CD14-positive monocyte (primary cell): ENCODE measurements around the gene GASK1A. TPM values are rescaled to one million over a fixed set of nuclear protein-coding genes. Genes with fewer than 3 reads are reported as not detected.

Experiments
- DNase-seq, 3 donors: peaks; one replicate each; pipeline ENCODE4 v3.0.0-alpha.2; 2011 to 2022
- H2AFZ ChIP-seq: 2 replicates; pipeline ENCODE4 v1.6.0; 2012; ENCODE audit warnings: mild to moderate bottlenecking, low read depth, low read length, inconsistent platforms; ENCODE audit not compliant: insufficient read depth, poor library complexity, severe bottlenecking
- H3K27ac ChIP-seq, 2 donors: 1 replicate in 1 of 2; 2 replicates in 1 of 2; pipeline ENCODE4 v1.5.1; 2012 to 2013; ENCODE audit warnings: low read length in 2 of 2, control low read depth in 1 of 2, inconsistent platforms in 1 of 2, low read depth in 1 of 2, mild to moderate bottlenecking in 1 of 2
- H3K27me3 ChIP-seq, 2 donors: one replicate each; pipeline versions ENCODE4 v1.6.0 to v1.6.1; 2011 to 2013; ENCODE audit warnings: low read length in 2 of 2; ENCODE audit not compliant: control insufficient read depth in 2 of 2, insufficient read depth in 2 of 2
- H3K36me3 ChIP-seq, 2 donors: replicated peaks in 1 of 2; 1 replicate in 1 of 2; 2 replicates in 1 of 2; pipeline versions ENCODE4 v1.5.1 to v1.6.1; 2012 to 2013; ENCODE audit warnings: low read length in 2 of 2, control low read depth in 1 of 2, inconsistent platforms in 1 of 2, mild to moderate bottlenecking in 1 of 2; ENCODE audit not compliant: insufficient read depth in 2 of 2, control insufficient read depth in 1 of 2
- H3K4me1 ChIP-seq, 2 donors: 1 replicate in 1 of 2; 2 replicates in 1 of 2; pipeline versions ENCODE4 v1.5.1 to v1.6.1; 2012 to 2013; ENCODE audit warnings: low read length in 2 of 2, control low read depth in 1 of 2, inconsistent platforms in 1 of 2, mild to moderate bottlenecking in 1 of 2, moderate library complexity in 1 of 2; ENCODE audit not compliant: insufficient read depth in 2 of 2, control insufficient read depth in 1 of 2
- H3K4me2 ChIP-seq: replicated peaks from 2 replicates; pipeline ENCODE3; 2012; ENCODE audit warnings: low read length, moderate library complexity, mild to moderate bottlenecking; ENCODE audit not compliant: poor library complexity, severe bottlenecking; ENCODE audit errors: extremely low read depth
- H3K4me3 ChIP-seq, 3 experiments: fragments of 200-600 bp in 1 of 3; sonication (generic) in 1 of 3; replicated peaks in 1 of 3; 1 replicate in 2 of 3; 2 replicates in 1 of 3; pipeline ENCODE4 v1.5.1; 2011 to 2013; ENCODE audit warnings: low read length in 3 of 3, mild to moderate bottlenecking in 3 of 3, control low read depth in 2 of 3, low read depth in 2 of 3, inconsistent platforms in 1 of 3, moderate library complexity in 1 of 3
- H3K79me2 ChIP-seq: 2 replicates; pipeline ENCODE4 v1.6.0; 2012; ENCODE audit warnings: mild to moderate bottlenecking, control low read depth, inconsistent platforms, low read length, moderate library complexity; ENCODE audit not compliant: insufficient read depth
- H3K9ac ChIP-seq: 2 replicates; pipeline ENCODE4 v1.6.0; 2017; ENCODE audit warnings: low read length, mild to moderate bottlenecking; ENCODE audit not compliant: insufficient read depth, poor library complexity, severe bottlenecking
- H3K9me3 ChIP-seq, 2 donors: replicated peaks in 1 of 2; 1 replicate in 1 of 2; 2 replicates in 1 of 2; pipeline versions ENCODE4 v1.5.1 to v1.6.1; 2012 to 2013; ENCODE audit warnings: low read length in 2 of 2, control low read depth in 1 of 2; ENCODE audit not compliant: control insufficient read depth in 1 of 2, insufficient read depth in 1 of 2
- H4K20me1 ChIP-seq: 2 replicates; pipeline ENCODE4 v1.6.0; 2012; ENCODE audit warnings: mild to moderate bottlenecking, low read length, control low read depth, moderate library complexity; ENCODE audit not compliant: insufficient read depth
- H3K27ac Mint-ChIP-seq, 7 donors: one replicate each; pipeline ENCODE4 v1.8.0; 2020; ENCODE audit warnings: mild to moderate bottlenecking in 7 of 7, mixed read lengths in 7 of 7, moderate library complexity in 6 of 7, inconsistent platforms in 2 of 7
- H3K27me3 Mint-ChIP-seq, 3 donors: one replicate each; pipeline ENCODE4 v1.8.0; 2021 to 2022; ENCODE audit warnings: low read depth in 3 of 3, mild to moderate bottlenecking in 3 of 3, mixed read lengths in 3 of 3, moderate library complexity in 3 of 3, inconsistent platforms in 1 of 3
- H3K36me3 Mint-ChIP-seq, 2 donors: one replicate each; pipeline ENCODE4 v1.8.0; 2020; ENCODE audit warnings: mixed read lengths in 2 of 2, inconsistent platforms in 1 of 2, mild to moderate bottlenecking in 1 of 2
- H3K4me1 Mint-ChIP-seq: one replicate; pipeline ENCODE4 v1.8.0; 2020; ENCODE audit warnings: mild to moderate bottlenecking, mixed read lengths
- H3K4me3 Mint-ChIP-seq, 2 donors: one replicate each; pipeline ENCODE4 v1.8.0; 2020; ENCODE audit warnings: mild to moderate bottlenecking in 2 of 2, mixed read lengths in 2 of 2, moderate library complexity in 1 of 2
- H3K9me3 Mint-ChIP-seq, 7 donors: one replicate each; pipeline ENCODE4 v1.8.0; 2020 to 2022; ENCODE audit warnings: mixed read lengths in 7 of 7, mild to moderate bottlenecking in 6 of 7, moderate library complexity in 6 of 7, inconsistent platforms in 2 of 7
- WGBS: methylation state at CpG from one replicate; pipeline ENCODE4 v1.1.5; 2013; ENCODE audit warnings: missing lambda C conversion rate; ENCODE audit not compliant: insufficient coverage; 5-methylcytosine and 5-hydroxymethylcytosine counted together
- intact Hi-C, 2 donors: fragments of 100-400 bp; cut with micrococcal nuclease; formaldehyde crosslinking; loops; one replicate each; pipeline versions ENCODE4 v1.15.0 to v1.15.1; 2023
- polyA plus RNA-seq, 3 donors: library from polyadenylated mRNA; depleted of rRNA in 1 of 3; unstranded in 2 of 3; stranded (reverse) in 1 of 3; fragments of 300-500 nt in 2 of 3; fragments of >200 nt in 1 of 3; fragmentation: Illumina TruSeq in 2 of 3; gene quantifications; 1 replicate in 2 of 3; 2 replicates in 1 of 3; pipeline ENCODE4 v1.2.3, GENCODE V29; 2012 to 2021
- TF ChIP-seq, protein P1 (sequence below): fragments of 200-600 bp; IDR thresholded peaks from one replicate; pipeline ENCODE4 v1.8.0; 2022; ENCODE audit warnings: antibody characterized with exemption, mild to moderate bottlenecking

GASK1A gene
- polyA plus RNA-seq, 3 donors, result 0.13 TPM; not detected in 2

DNA sequence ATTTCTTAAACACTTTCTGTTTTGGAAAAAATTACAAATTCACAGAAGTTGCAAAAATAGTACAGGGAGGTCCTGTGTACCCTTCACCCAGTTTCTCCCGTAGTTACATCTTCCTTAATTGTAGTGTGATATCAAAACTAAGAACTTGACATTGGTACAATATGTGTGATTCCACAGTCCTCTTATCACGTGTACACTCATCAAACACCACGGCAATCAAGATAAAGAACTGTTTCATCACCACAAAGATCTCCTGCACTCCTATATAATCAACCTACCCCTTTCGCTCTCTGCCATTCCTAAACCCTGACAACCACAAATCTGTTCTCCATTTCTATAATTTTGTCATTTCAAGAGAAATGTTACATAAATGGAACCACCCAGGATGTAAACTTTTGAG is 95.4 kb downstream of the GASK1A start:
- DNase-seq, result no peak
- Mint-ChIP-seq H3K4me1 (no peaks in the 10 kb centered on the region), H3K4me3 (no peak overlapping the region), H3K27ac (no peak overlapping the region), H3K9me3 (peaks cover 0 to 4% (median 0%) of the 10 kb centered on the region in 7 donors), H3K36me3 (peaks cover 0 to 2% of the 10 kb centered on the region in 2 donors), H3K27me3 (peaks cover 0 to 3% (median 0%) of the 10 kb centered on the region in 3 donors)
- no peaks in the 10 kb centered on the region for H3K27me3 ChIP-seq
- H3K9me3 ChIP-seq, result no peaks in the 10 kb centered on the region
- H3K36me3 ChIP-seq, result no peaks in the 10 kb centered on the region
- no peak overlapping the region for H3K27ac ChIP-seq
- H3K9ac ChIP-seq, result no peak overlapping the region
- TF ChIP-seq, protein P1, sequence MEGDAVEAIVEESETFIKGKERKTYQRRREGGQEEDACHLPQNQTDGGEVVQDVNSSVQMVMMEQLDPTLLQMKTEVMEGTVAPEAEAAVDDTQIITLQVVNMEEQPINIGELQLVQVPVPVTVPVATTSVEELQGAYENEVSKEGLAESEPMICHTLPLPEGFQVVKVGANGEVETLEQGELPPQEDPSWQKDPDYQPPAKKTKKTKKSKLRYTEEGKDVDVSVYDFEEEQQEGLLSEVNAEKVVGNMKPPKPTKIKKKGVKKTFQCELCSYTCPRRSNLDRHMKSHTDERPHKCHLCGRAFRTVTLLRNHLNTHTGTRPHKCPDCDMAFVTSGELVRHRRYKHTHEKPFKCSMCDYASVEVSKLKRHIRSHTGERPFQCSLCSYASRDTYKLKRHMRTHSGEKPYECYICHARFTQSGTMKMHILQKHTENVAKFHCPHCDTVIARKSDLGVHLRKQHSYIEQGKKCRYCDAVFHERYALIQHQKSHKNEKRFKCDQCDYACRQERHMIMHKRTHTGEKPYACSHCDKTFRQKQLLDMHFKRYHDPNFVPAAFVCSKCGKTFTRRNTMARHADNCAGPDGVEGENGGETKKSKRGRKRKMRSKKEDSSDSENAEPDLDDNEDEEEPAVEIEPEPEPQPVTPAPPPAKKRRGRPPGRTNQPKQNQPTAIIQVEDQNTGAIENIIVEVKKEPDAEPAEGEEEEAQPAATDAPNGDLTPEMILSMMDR, result no peak
- H4K20me1 ChIP-seq, result no peaks in the 10 kb centered on the region
- intact Hi-C loops, result no loop called here
- H3K4me2 ChIP-seq, result no peak overlapping the region
- H3K4me1 ChIP-seq, result no peaks in the 10 kb centered on the region
- H2AFZ ChIP-seq, result no peak overlapping the region
- H3K79me2 ChIP-seq, result no peaks in the 10 kb centered on the region
- no peak overlapping the region for H3K4me3 ChIP-seq
- WGBS, result 81% methylated on average over 2 of the region's 4 CpGs

DNA sequence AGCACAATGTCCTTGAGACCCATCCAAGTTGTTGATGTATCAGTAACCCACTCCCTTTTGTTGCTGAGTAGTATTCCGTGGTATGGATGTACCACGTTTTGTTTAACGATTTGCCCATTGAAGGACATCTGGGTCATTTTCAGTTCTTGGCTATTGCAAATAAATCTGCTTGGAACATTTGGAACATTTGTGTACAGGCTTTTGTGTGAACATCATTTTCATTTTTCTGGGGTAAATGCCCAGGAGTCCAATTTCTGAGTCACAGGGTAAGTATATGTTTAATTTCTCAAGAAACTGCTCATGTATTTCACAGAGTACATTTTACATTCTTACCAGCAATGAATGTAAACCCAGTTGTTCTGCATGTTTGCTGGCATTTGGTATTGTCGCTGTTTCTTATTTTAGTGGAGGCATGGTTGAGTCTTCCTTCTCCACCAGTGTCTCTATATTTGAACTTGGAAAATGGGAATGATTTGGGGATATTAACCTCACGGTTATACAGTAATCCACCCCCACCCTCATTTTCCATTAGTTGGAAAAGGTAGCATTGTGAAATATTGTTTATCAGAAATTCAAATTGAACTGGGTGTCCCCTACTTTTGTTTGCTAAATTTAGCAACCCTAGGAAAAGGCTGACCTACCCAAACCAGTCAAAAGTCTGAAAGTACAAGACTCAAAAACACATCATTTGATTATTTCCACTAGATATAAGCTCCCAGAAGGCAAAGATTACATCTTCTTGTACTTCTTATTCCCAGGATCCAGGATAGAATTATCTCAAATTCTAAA is 96.0 kb downstream of the GASK1A start:
- no peak for DNase-seq
- H3K27me3 Mint-ChIP-seq, result peaks cover 0 to 3% (median 0%) of the 10 kb centered on the region in 3 donors
- no peak overlapping the region for H3K27ac Mint-ChIP-seq
- Histone ChIP-seq H3K9ac (no peak overlapping the region), H3K9me3 (no peaks in the 10 kb centered on the region), H3K4me2 (no peak overlapping the region), H3K4me1 (no peaks in the 10 kb centered on the region), H3K27ac (no peak overlapping the region), H2AFZ (no peak overlapping the region), H4K20me1 (no peaks in the 10 kb centered on the region), H3K36me3 (peaks cover 0 to 3% of the 10 kb centered on the region in 2 donors), H3K27me3 (no peaks in the 10 kb centered on the region), H3K4me3 (no peak overlapping the region), H3K79me2 (no peaks in the 10 kb centered on the region)
- peaks cover 0 to 4% (median 2%) of the 10 kb centered on the region in 7 donors for H3K9me3 Mint-ChIP-seq
- WGBS, result 100% methylated on average over 3 of the region's 5 CpGs
- intact Hi-C loops, result no loop called here
- no peaks in the 10 kb centered on the region for H3K4me1 Mint-ChIP-seq
- H3K4me3 Mint-ChIP-seq, result no peak overlapping the region
- TF ChIP-seq, protein P1, result no peak
- peaks cover 3 to 8% of the 10 kb centered on the region in 2 donors for H3K36me3 Mint-ChIP-seq
